GM23248 (cell line): ENCODE data around the gene AFDN.

ENCODE experiments used
- EZH2 ChIP-seq: fragments of 200-600 bp; sonication (generic); IDR thresholded peaks from 2 replicates; pipeline ENCODE4 v1.6.1; 2018; ENCODE audit warnings: antibody characterized with exemption, mild to moderate bottlenecking; ENCODE audit not compliant: insufficient read depth, poor library complexity, severe bottlenecking
- EZH2phosphoT487 ChIP-seq: fragments of 200-600 bp; sonication (generic); IDR thresholded peaks from 2 replicates; pipeline ENCODE4 v1.6.1; 2018; ENCODE audit warnings: antibody characterized with exemption, moderate library complexity, mild to moderate bottlenecking, low read depth; ENCODE audit not compliant: insufficient read depth

- TF ChIP-seq EZH2 (no peak), EZH2phosphoT487 (no peak)
These were observed 184.6 kb downstream of the AFDN start for GRCh38 chr6:168011291-168011690.
